ENCODE data around the gene TAGLN.
"Not testable (repeated sequence)": the region's sequence is repeated elsewhere in the genome, so short reads cannot be mapped to it uniquely, and the experiment has no call there.

The TAGLN gene

DNA sequence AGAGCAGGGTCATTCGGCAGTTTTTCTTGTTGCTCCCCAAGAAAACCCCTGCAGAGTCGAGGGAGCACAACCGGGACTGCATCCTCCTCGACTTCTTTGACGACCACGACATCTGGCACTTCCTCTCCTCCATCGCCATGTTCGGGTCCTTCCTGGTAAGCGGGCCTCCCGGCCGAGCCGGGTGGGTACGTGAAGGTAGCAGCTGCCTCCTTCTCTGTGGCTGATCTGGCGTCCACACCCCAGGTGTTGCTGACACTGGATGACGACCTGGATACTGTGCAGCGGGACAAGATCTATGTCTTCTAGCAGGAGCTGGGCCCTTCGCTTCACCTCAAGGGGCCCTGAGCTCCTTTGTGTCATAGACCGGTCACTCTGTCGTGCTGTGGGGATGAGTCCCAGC lies 3.4 kb upstream of the TAGLN start:
- DNase-seq (ENCODE audit: low read depth, low spot score), result no peak

DNA sequence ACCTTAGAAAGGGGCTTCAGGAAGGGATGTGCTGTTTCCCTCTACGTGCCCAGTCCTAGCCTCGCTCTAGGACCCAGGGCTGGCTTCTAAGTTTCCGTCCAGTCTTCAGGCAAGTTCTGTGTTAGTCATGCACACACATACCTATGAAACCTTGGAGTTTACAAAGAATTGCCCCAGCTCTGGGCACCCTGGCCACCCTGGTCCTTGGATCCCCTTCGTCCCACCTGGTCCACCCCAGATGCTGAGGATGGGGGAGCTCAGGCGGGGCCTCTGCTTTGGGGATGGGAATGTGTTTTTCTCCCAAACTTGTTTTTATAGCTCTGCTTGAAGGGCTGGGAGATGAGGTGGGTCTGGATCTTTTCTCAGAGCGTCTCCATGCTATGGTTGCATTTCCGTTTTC lies 2.2 kb upstream of the TAGLN start:
- no peak for DNase-seq (ENCODE audit: low read depth, low spot score)

DNA sequence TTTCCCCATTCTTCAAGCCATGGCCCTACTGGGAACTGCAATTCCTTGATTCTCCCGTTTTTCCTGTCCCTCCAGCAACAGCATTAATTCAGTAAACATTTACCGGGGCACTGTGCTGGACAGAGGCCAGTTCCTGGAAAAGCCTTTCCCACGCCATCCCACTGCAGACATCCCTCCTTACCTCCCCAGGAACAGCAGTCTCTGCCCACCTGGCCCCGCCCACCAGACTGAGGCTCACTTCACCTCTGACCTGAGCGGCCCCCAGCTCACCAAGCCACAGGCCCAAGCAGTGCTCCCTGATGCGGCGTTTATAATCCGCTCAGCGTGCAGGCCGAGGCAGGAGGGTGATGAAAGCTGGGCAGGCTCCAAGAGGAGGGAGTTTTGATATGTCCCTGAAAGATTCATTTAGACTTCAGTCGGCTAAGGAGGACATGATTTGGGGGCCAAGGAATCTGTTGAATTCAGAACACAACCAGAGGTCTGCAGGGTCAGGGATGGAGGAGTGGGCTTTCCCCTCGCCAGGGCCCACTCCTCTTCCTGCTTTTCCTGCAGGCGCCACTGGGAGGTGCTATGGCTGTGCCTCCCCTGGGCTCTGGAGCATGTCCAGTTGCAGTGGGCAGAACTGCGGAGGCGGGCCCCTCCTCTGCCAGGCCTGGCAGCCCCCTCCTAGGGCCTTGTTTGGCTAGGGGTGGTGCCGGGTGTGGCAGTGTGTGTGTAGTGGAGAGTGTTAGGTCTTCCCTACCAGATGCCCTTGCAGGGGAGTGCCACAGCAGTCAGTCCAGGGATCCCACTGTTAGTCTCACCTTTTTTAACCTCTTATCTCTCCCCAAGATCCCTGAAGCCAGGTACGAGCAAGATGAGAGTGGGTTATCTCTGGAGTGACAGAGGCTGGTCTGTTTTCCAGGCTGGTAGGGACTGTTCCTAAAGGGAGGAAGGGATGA lies 1.4 kb upstream of the TAGLN start:
- no peak for DNase-seq (ENCODE audit: low read depth, low spot score)

DNA sequence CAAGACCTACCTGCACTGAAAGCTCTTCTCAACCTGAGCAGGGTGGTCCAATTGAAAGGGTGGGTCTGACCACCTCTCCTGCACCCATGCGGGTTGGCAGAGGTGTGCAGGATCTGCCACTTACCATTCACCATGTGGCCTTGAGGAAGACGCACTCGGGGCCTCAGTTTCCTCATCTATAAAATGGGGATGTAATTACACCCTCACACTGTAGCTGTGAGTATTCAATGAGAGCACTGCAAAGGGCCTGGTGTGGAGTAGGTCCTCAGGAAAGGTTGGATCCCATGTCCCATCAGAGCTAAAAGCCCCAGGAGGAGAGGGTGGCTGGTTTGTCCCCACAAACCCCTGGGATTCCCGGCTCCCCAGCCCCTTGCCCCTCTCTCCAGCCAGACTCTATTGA lies 557 bp upstream of the TAGLN start:
- no peak for DNase-seq (ENCODE audit: low read depth, low spot score)

DNA sequence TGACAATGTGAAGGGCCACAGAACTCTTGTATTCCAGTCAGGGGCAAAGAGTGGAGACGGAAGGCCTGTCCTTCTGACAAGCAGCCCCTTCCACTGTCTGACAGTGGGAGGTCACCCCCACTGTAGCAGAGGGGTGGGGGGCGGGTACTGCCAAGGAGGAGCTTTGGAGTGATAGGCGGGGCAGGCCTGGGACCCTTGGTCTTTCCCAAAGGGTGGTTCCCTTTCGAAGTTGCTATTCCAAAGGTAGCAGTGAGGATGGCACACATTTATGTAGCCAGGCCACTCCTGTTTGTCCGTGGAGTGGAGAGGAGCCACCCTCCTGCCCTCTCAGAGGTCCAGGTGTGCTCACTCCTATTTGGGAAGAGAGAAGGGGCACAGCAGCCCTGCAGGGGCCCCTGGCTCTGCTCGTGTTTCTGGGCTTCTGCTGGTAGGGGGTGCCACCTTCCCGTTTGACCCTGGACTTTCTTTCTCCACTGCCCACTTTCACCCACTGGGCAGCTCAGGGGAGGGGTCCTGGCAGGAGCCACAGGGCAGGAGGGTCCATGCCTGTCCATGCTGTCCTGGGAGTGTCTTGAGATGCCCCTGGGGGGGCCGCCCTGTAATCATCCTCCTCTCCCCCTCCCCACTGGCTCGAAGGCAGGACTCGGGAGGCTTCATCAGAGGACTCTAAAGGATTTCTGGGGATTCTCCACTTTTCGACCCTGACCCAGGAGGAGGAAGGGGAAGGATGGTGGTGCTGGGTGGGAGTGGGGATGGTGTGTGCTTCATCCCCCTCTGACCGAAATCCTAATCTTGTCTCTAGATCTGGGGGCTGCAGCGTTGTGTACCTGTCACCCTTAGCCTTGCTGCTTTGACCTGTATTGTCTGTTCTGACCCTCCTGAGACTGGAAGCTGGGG lies 994 bp downstream of the TAGLN start:
- DNase-seq (ENCODE audit: low read depth, low spot score), result no peak

DNA sequence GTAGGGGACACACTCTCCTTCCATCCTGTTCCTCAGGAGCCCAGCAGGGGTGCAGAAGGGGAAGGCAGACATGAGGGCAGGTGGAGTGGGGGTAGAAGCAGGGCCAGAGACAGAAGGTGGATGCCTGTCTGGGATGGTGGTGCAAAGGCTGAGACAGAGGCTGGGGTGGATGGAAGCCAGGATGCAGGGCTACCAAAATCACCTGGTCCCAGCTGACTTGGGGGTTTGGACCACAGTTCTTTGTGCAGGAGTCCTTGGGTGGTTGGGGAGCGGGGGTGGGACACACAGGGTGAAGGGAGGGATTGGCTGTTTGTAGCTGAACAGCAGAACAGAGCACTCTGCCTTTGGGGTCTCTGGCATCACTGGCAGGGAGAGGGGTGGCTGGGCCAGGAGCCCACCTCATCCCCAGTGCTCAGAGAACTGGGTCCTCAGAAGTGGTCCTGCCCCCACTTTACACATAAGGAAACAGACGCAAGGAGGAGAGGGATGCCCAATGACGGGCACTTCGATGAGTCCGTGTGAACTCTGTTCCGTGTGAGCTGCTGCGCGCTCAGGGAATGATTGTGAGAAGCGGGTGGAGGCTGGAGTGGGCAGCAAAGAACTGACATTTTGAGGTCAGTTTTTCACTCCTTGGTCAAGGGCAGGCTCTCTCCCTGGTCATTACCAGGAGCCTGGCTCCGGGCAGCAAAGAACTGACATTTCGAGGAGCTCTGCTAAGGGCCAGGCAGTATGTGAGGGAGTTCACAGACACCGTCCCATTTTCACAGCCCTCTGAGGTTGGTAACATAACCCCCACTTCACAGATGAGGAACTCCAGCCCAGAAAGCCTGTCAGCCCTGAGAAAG lies 1.9 kb downstream of the TAGLN start:
- DNase-seq (ENCODE audit: low read depth, low spot score), result no peak

DNA sequence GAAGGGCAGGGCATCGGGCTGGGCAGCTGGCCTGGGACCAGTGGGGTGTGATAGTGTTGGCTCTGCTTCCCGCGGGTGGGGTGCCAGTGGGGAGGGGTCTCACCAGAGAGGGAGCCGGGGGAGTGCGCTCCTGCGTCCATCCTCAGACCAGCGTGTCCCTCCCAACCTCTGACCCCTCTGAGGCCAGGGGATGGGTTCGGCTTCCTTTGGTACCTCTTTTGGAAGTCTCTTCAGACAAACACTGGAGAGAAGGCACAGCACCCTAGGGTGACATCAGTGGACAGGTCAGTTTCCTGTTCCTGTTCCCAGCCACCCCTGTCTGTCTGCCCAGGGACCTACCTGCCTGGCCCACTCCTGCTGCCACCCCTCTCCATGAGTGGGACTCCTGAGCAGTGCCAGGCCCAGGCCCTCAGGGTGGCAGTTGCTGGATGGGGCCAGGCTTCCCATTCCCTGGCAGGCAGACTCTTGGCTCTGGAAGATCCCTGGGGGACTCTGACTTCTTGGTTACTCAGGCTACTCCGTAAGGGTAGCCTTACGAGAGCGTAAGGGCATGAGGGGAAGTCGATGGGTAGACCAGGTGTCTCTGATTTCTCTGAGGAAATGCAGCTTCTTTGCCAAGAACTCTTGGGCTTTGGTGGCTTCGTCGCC lies 2.6 kb downstream of the TAGLN start:
- no peak for DNase-seq (ENCODE audit: low read depth, low spot score)

DNA sequence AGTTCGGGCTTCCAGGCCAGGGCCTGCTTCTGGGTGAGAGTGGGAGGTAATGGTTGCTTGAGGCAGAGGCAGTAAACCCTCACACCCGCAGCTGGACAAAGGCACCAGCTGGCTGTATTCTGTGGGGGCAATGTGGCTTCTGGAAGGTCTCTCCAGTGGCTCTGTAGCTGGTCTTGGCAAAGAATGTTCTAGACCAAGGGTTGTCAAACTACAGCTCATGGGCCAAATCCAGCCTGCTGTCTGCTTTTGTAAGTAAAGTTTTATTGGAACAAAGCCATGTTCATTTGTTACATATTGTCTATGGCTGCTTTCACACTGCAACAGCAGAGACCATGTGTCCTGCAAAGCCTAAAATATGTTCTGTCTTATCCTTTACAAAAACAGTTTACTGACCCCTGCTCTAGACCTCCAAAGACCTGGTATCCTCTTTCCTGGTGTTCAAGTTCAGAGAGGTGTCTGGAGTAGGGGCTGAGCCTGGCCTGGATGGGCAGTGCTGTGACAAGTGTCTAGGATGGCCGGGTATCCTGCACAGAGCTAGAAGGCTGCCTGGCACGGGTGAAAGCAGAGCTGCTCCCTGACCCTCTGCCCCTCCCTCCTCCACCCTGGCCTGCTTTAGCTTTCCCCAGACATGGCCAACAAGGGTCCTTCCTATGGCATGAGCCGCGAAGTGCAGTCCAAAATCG lies 3.4 kb downstream of the TAGLN start:
- DNase-seq (ENCODE audit: low read depth, low spot score), result no peak

DNA sequence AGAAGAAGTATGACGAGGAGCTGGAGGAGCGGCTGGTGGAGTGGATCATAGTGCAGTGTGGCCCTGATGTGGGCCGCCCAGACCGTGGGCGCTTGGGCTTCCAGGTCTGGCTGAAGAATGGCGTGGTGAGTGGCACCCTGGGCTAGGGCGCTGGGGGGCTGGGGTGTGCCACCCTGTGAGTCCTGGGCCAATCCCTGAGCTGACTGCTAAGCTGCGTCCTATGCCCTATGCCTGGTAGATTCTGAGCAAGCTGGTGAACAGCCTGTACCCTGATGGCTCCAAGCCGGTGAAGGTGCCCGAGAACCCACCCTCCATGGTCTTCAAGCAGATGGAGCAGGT lies 3.9 kb downstream of the TAGLN start:
- DNase-seq (ENCODE audit: low read depth, low spot score), result no peak

DNA sequence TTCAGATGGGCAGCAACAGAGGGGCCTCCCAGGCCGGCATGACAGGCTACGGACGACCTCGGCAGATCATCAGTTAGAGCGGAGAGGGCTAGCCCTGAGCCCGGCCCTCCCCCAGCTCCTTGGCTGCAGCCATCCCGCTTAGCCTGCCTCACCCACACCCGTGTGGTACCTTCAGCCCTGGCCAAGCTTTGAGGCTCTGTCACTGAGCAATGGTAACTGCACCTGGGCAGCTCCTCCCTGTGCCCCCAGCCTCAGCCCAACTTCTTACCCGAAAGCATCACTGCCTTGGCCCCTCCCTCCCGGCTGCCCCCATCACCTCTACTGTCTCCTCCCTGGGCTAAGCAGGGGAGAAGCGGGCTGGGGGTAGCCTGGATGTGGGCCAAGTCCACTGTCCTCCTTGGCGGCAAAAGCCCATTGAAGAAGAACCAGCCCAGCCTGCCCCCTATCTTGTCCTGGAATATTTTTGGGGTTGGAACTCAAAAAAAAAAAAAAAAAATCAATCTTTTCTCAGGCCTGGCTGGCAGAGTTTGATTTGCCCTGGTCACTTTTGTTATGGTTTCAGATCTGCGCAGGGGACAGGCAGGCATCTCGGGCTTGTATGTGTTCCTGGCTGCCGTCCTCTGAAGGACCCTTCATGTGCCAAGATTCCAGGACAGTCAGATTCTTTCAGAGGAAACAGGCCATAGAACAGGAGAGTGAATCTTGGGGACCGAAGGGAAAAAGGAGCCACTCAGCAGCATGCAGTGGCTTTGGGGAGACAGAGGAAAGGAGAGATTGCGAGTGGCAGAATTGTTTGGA lies 5.3 kb downstream of the TAGLN start:
- no peak for DNase-seq (ENCODE audit: low read depth, low spot score)

DNA sequence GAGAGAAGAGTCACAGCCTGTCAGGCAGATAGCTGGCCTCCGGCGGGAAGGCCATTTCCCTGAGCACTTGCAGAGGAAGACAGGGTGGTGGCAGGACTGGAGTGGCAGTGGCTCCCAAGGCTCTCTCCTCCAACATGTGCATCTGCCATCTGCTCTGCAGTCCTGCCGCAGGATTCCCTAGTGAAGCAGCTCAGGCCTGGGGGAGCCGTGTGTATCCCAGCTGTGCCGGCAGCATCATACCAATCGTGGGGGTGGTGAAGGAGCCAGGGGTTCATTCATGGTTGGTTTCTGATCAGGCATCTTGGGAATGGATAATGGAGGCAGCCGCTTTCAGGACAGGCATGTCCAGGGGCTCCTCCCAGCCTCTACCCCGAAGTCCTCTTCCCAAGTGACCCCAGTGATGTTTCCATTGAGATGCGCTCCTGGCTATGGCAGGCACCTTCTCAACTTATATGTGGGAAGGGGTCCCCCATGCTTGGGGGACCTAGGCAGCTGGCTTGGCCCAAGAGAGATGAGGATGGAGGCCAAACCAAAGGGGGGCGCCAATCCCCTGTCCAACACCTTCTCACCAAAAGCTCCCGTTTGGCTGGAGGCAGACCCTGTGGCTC lies 6.1 kb downstream of the TAGLN start:
- DNase-seq (ENCODE audit: low read depth, low spot score), result no peak

DNA sequence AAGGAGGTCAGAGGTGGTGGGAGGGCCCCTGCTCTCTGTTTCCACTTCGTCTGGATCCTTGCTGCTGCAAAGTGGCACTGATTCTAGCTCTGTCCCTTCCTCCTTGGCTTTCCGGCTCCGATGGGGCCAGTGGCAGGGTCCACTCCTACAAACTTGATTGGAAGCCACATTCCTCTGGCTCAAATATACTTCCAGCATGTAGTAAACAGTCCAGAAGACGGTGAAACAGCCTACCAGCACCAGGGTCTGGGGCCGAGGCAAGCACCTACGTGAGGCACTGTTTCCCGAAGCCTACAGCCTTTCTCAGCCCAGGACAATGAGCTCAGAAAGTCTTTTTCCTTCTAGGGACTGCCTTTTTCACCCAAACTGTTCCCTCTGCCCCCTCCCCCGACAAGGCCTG lies 6.9 kb downstream of the TAGLN start:
- not testable (repeated sequence) for DNase-seq (ENCODE audit: low read depth, low spot score)

DNA sequence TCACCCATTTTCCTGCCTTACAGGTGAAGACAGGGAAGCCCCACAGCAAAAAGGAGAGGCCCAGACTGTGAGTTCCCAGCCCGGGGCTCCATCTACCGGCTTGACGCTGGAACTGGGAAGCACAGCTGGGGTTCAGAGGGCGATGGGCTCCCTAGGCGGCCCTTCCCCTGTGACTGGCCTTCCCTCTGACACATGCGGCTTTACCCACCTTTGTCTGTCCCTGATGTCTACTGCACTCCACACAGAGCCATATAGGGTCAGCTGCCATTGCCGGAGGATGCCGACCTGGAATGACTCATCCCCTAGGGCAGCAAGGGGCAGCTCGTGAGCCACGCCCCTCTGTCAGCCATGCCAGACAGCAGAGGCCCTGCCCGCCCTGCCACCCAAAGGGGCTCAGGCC lies 7.7 kb downstream of the TAGLN start:
- not testable (repeated sequence) for DNase-seq (ENCODE audit: low read depth, low spot score)

DNA sequence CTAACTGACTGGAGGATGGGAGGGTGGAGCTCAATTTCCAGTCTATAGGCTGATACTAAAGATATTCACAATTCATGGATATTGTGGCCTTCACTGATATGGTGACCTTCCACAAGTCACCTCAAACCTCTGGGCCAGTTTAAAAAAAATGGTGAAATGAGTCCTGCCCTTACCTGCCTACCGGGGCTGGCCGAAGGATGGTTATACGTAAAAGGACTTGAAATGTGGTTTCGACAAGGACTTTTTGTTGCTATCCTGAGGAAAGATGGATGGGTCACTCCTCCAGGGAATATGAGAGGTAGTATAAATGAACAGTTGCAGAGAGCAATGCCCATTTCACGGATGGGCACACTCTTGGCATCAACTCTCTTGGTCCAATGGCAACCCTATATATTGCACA lies 8.3 kb downstream of the TAGLN start:
- not testable (repeated sequence) for DNase-seq (ENCODE audit: low read depth, low spot score)

DNA sequence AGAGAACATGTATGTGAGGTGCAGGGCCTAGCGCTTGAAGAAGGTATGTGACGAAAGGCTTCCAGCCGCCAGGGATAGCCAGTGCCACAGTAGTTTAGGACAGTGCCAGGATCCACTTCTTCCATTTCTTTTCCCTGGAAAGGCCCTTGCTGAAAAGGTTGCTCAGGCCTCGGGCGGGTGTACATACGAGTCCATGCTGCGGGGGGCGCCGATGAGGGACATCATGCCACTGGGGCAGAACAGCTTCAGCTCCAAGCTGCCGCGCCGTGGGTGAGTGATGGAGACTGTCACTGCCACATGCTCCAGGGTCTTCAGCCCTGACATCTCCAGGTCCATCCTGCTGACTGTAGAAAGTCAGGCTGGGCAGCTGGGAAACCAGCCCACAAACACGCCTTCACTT lies 9.5 kb downstream of the TAGLN start:
- not testable (repeated sequence) for DNase-seq (ENCODE audit: low read depth, low spot score)

DNA sequence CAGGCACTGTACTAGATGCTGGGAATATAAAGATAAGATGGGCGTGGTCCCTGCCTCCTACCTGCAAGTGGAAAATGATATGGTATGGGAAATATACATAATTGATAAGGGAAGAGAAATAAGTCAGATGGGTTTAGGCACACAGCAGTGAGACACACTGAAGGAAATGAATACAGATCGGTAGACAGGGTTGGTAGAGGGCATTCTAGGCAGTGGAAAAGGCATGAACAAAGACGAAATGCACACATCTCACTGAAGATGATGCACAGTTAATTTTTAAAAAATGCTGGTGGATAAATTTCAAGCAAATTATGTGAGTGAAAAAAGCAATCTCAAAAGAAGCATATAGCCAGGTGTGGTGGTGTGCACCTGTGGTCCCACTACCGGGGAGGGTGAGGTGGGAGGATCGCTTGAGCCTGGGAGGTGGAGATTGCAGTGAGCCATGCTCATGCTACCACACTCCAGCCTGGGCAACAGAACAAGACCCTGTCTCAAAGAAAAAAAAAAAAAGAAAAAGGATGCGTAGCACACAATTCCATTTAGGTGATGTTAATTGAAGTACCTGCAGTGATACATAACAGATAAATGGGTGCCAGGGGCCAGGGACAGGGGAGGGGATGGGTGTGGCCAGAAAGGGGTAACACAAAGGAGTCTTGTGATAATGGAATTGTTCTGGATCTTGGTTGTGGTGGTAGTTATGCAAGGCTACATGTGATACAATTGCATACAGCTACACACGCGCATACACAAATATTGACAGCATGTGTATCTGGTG lies 10.4 kb downstream of the TAGLN start:
- DNase-seq (ENCODE audit: low read depth, low spot score), result not testable (repeated sequence)

DNA sequence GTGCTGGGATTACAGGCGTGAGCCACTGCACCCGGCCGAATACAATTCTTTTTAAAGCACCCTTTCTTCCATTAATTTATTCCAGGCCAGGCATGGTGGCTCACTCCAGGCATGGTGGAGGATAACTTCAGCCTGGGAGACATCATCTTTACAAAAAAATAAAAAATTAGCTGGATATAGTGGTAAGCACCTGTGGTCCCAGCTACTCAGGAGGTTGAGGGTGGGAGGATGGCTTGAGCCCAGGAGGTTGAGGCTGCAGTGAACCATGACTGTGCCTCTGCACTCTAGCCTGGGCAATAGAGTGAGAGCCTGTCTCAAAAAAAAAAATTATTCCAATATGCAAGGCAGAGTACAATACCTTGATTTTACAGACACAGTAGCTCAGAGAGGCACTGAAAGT lies 11.4 kb downstream of the TAGLN start:
- no peak for DNase-seq (ENCODE audit: low read depth, low spot score)

DNA sequence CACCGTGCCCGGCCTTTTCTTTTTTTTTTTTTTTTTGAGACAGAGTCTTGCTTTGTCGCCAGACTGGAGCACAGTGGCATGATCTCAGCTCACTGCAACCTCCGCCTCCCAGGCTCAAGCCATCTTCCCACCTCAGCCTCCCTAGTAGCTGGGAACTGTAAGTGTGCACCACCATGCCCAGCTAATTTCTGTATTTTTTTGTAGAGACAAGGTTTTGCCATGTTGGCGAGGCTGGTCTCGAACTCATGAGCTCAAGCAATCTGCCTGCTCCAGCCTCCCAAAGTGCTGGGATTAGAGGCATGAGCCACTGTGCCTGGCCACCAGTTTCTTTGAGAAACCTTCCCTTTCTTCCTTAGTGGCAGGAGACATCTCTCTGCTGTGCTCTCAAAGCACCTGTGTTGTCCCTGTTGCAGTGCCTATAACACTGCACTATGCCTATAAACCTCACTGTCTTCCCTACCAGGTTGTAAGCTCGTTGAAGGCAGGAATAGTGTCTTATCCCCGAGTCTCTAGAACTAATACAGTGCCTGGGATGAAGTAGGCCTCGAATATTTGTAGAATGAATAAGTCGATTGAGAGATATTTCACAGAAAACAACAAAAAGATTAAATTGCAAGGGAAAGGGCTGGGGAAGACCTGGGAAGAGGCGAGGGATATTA lies 13.7 kb downstream of the TAGLN start:
- no peak for DNase-seq (ENCODE audit: low read depth, low spot score)

Measured in brain pericyte (primary cell).